HFF-Myc (cell line): ENCODE measurements around the gene CAPN12.

Source experiments
- DNase-seq: peaks from one replicate; pipeline ENCODE4 v3.0.0-alpha.2; 2011; ENCODE audit warnings: low read depth; ENCODE audit errors: extremely low read depth
- H3K4me3 ChIP-seq: replicated peaks from 2 replicates; pipeline ENCODE4 v1.5.1; 2011; ENCODE audit warnings: low read depth, mild to moderate bottlenecking, control low read depth, low read length
- TF ChIP-seq, protein P1 (sequence below): IDR thresholded peaks from 2 replicates; pipeline ENCODE4 v1.5.1; 2012; ENCODE audit warnings: mild to moderate bottlenecking, low read depth, low read length, control low read depth; ENCODE audit errors: missing control alignments

CAPN12 gene

DNA sequence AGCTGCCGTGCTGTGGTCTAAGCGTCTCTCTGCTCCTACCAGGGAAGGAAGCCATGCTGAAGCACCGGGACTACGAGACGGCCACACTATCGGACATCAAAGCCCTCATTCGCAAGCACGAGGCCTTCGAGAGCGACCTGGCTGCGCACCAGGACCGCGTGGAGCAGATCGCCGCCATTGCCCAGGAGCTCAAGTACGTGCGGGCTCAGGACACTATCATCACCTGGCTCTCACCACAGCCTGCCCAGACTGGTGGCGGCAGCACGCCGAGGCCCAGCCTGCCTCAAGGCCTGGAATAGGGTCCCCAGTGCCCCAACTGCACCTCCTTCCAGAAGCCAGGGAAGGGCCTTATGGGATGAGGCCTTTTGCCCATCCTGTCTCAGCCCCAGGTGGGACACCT is 22.8 kb downstream of the CAPN12 start:
- DNase-seq = no peak
- TF ChIP-seq, protein P1, sequence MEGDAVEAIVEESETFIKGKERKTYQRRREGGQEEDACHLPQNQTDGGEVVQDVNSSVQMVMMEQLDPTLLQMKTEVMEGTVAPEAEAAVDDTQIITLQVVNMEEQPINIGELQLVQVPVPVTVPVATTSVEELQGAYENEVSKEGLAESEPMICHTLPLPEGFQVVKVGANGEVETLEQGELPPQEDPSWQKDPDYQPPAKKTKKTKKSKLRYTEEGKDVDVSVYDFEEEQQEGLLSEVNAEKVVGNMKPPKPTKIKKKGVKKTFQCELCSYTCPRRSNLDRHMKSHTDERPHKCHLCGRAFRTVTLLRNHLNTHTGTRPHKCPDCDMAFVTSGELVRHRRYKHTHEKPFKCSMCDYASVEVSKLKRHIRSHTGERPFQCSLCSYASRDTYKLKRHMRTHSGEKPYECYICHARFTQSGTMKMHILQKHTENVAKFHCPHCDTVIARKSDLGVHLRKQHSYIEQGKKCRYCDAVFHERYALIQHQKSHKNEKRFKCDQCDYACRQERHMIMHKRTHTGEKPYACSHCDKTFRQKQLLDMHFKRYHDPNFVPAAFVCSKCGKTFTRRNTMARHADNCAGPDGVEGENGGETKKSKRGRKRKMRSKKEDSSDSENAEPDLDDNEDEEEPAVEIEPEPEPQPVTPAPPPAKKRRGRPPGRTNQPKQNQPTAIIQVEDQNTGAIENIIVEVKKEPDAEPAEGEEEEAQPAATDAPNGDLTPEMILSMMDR = no peak
- no peak overlapping the region for H3K4me3 ChIP-seq

DNA sequence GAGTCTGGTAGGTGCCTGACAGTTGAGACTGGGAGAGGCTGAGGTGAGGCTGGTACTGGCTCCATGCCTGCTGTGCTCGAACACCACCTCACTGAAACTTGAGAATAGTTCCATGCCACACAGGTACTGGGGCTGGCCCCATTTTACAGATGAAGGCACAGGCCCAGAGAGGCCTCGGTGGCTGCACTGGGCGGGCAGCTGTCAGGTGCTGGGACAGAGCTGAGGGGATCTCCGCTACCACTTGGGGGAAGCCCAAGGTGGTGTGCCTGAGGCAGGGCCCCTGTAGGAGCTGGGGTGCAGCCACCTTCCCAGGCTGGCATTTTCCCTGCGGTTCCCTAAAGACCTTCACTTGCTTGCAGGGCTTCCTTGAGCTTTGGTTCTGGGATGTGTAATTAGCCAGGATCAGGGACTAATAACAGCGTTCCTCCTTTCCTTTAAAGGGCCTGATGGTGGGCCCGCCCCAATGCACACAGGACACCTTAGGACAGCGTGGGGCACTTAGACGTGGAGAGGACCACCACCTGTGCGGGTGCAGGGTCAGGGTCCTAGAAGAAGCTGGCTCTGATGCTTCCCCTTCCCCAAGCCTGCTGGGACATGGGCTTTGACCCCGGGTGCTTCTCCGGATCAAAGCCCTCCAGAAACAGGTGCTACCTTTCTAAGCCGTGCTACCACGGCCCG is 23.6 kb downstream of the CAPN12 start:
- no peak overlapping the region for H3K4me3 ChIP-seq
- TF ChIP-seq, protein P1 = no peak
- DNase-seq = no peak

DNA sequence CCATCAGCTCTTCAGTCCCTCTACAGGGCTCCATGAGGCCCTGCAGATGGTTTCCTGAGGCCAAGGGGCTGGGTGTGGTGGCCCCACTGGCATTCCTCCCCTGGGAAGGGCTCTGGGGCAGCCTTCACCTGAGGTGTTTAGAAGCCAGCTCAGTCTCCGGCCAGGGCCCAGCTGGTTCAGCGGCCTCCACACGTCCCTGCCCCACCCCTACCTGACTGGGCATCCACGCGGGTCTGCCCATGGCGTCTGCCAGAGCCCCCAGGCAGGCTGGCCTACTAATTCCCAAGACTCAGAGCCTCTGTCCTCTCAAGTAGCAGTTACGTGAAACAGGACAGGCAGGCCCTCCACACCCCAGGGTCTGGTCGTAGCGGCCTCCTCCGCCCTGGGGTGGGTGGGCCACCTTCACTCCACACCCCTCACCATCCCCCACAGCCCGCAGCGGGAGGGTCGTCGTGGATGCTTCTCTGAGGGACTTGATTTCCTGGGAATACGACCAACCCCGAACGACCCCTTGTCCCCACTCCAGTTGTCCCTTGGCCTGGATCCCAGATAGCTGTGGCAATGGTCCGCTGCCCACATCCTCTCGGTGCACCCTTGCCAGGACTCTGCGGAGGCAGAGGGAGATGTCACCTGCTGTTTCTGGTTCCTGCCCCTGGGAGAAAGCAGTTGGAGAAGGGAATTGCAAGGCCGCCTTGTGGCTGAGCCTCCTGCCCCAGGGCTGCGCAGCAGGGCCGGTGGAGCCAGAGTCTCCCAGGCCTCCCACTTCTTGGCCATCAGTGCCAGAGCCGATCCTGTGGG is 24.3 kb downstream of the CAPN12 start:
- no peak for DNase-seq
- no peak overlapping the region for H3K4me3 ChIP-seq
- TF ChIP-seq, protein P1 = no peak

DNA sequence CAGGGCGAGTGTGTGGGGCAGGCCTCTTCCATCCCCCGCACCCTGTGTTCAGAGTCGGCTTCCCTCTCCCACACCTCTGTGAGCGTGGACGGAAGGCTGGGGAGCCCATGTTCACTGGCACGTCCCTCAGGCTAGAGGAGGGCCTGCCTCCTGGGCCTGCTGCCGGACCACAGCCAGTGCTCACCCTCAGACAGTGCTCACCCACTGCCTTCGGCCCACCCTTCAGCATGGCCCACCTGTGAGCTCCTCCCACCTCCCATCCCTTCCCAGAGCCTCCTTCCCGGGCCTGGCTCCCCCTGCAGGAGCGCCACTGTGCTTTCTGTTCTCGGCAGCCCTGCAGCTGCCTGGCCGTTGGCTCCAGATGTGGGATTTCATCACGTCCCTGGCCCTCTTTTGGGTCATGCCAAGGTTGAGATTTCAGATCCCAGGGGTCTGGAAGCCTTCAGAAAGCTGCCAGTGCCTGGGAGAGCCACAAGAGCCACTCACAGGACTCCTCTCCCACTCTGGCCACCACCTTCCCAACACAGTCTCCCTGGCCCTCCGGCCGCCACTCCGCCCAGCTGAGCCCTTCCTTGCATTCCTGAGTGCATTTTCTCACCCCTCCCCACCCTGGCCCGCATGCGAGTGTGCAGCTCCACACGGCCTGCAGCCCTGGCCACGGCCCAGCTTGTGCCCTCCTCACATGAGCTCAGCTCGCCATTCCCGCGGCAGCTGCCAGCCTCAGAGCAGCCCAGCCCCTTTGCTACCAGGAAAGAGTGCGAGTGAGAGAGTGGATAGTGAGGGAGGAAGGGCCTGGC is 25.3 kb downstream of the CAPN12 start:
- no peak overlapping the region for H3K4me3 ChIP-seq
- TF ChIP-seq, protein P1 = peak; percentile 54
- no peak for DNase-seq

DNA sequence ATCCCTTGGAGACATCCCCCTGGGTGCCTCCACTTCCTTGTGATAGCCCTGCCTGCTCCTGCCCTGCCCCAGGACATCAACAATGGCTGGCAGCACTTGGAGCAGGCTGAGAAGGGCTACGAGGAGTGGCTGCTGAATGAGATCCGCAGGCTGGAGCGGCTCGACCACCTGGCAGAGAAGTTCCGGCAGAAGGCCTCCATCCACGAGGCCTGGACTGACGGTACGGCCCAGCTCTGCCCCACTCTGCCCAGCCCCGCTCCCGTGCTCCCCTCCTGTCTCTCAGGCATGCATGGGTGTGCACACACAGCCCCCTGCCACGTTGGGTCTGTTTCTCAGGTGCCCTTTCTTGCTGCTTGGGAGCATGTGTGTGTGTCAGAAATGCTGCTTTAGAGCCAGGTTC is 26.4 kb downstream of the CAPN12 start:
- no peak for DNase-seq
- TF ChIP-seq, protein P1 = no peak
- no peak overlapping the region for H3K4me3 ChIP-seq

DNA sequence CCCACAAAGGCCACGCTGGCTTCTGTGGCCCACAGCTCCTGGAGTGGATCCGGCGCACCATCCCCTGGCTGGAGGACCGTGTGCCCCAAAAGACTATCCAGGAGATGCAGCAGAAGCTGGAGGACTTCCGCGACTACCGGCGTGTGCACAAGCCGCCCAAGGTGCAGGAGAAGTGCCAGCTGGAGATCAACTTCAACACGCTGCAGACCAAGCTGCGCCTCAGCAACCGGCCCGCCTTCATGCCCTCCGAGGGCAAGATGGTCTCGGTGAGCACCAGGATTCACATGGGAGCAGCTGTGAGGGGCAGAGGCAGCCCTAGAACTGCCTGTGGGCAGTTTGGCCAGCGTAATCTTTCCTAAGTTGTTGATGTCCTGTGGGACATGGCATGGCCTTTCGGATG is 27.2 kb downstream of the CAPN12 start:
- TF ChIP-seq, protein P1 = no peak
- H3K4me3 ChIP-seq = no peak overlapping the region
- no peak for DNase-seq
